B cell (primary cell): ENCODE measurements around the gene APOBEC3C. TPM values are rescaled to one million over a fixed set of nuclear protein-coding genes. Genes with fewer than 3 reads are reported as not detected.
"Not testable (repeated sequence)": the region's sequence is repeated elsewhere in the genome, so short reads cannot be mapped to it uniquely, and the experiment has no call there.

Source experiments
- ATAC-seq: fragments of 200-7000 bp; cut with Tn5 transposase; one replicate; pipeline ENCODE4 v1.10.0; 2021; ENCODE audit warnings: low read depth, mild to moderate bottlenecking, moderate number of reproducible peaks, moderate library complexity
- CTCF ChIA-PET: fragments of 350-600 bp; sonication (Branson Sonifier 250); formaldehyde crosslinking; loops from one replicate; lab custom pipeline; 2021; ENCODE audit warnings: antibody characterized with exemption, inconsistent platforms; lab: Charles Lee
- POLR2A ChIA-PET: fragments of 350-600 bp; sonication (Branson Sonifier 250); formaldehyde crosslinking; loops from one replicate; lab custom pipeline; 2021; ENCODE audit warnings: antibody characterized with exemption; lab: Charles Lee
- DNase-seq: peaks from one replicate; pipeline ENCODE4 v3.0.0; 2013
- H2AFZ ChIP-seq: 2 replicates; pipeline ENCODE4 v1.6.1; 2012; ENCODE audit warnings: mild to moderate bottlenecking, low read depth, low read length; ENCODE audit not compliant: insufficient read depth, poor library complexity, severe bottlenecking
- H3K27ac ChIP-seq, 2 donors: 1 replicate in 1 of 2; 2 replicates in 1 of 2; pipeline ENCODE4 v1.5.1; 2012 to 2013; ENCODE audit warnings: low read length in 2 of 2, mild to moderate bottlenecking in 2 of 2, moderate library complexity in 1 of 2
- H3K27me3 ChIP-seq, 4 experiments: fragments of 200-600 bp in 1 of 4; sonication (generic) in 1 of 4; replicated peaks in 1 of 4; 1 replicate in 2 of 4; 2 replicates in 2 of 4; pipeline versions ENCODE4 v1.6.1 to v1.7.0; 2013 to 2016; ENCODE audit warnings: low read length in 3 of 4, mild to moderate bottlenecking in 2 of 4, mixed read lengths in 1 of 4, moderate library complexity in 1 of 4; ENCODE audit not compliant: insufficient read depth in 4 of 4, control insufficient read depth in 3 of 4; ENCODE audit errors: control extremely low read depth in 1 of 4
- H3K36me3 ChIP-seq, 2 experiments: replicated peaks in 1 of 2; 1 replicate in 1 of 2; 2 replicates in 1 of 2; pipeline versions ENCODE4 v1.6.1 to v1.7.1; 2013; ENCODE audit warnings: low read length in 1 of 2; ENCODE audit not compliant: insufficient read depth in 2 of 2, control insufficient read depth in 1 of 2; ENCODE audit errors: control extremely low read depth in 1 of 2, extremely low read depth in 1 of 2
- H3K4me1 ChIP-seq, 2 donors: fragments of 200-600 bp in 1 of 2; sonication (generic) in 1 of 2; 1 replicate in 1 of 2; 2 replicates in 1 of 2; pipeline versions ENCODE4 v1.5.1 to v1.6.1; 2013 to 2017; ENCODE audit warnings: low read length in 2 of 2; ENCODE audit not compliant: control insufficient read depth in 2 of 2, insufficient read depth in 2 of 2
- H3K4me2 ChIP-seq: replicated peaks from 2 replicates; pipeline ENCODE3; 2012; ENCODE audit warnings: mild to moderate bottlenecking, low read depth, low read length; ENCODE audit not compliant: poor library complexity, severe bottlenecking
- H3K4me3 ChIP-seq, 5 experiments: fragments of 200-600 bp in 1 of 5; sonication (generic) in 1 of 5; 1 replicate in 3 of 5; 2 replicates in 2 of 5; pipeline versions ENCODE4 v1.5.1 to v1.7.0; 2011 to 2016; ENCODE audit warnings: low read length in 4 of 5, mild to moderate bottlenecking in 4 of 5, low read depth in 2 of 5, control low read depth in 1 of 5, moderate library complexity in 1 of 5; ENCODE audit not compliant: insufficient read depth in 1 of 5; ENCODE audit errors: control extremely low read depth in 1 of 5, extremely low read depth in 1 of 5
- H3K79me2 ChIP-seq: fragments of 200-600 bp; sonication (generic); one replicate; pipeline ENCODE4 v1.6.0; 2016; ENCODE audit warnings: low read length; ENCODE audit not compliant: control insufficient read depth, insufficient read depth
- H3K9ac ChIP-seq: fragments of 200-600 bp; sonication (generic); 2 replicates; pipeline ENCODE4 v1.6.1; 2017; ENCODE audit warnings: mild to moderate bottlenecking, low read length, moderate library complexity
- H3K9me3 ChIP-seq, 3 donors: one replicate each; pipeline versions ENCODE4 v1.6.1 to v1.7.1; 2013; ENCODE audit warnings: low read length in 2 of 3; ENCODE audit not compliant: control insufficient read depth in 2 of 3, insufficient read depth in 1 of 3; ENCODE audit errors: control extremely low read depth in 1 of 3
- H4K20me1 ChIP-seq: 2 replicates; pipeline ENCODE4 v1.6.0; 2012; ENCODE audit warnings: mild to moderate bottlenecking, low read length; ENCODE audit not compliant: insufficient read depth, control insufficient read depth, poor library complexity, severe bottlenecking
- H3K27ac Mint-ChIP-seq: one replicate; pipeline ENCODE4 v1.8.0; 2021; ENCODE audit warnings: mixed read lengths
- H3K27me3 Mint-ChIP-seq: one replicate; pipeline ENCODE4 v1.8.0; 2021; ENCODE audit warnings: mixed read lengths
- H3K4me1 Mint-ChIP-seq: one replicate; pipeline ENCODE4 v1.8.0; 2021; ENCODE audit warnings: mixed read lengths
- H3K4me3 Mint-ChIP-seq: one replicate; pipeline ENCODE4 v1.8.0; 2021; ENCODE audit warnings: mixed read lengths
- H3K9me3 Mint-ChIP-seq: one replicate; pipeline ENCODE4 v1.8.0; 2022; ENCODE audit warnings: mixed read lengths; ENCODE audit not compliant: insufficient read depth
- CTCF ChIP-seq: fragments of 200-600 bp; IDR thresholded peaks from one replicate; pipeline ENCODE4 v1.8.0; 2022; ENCODE audit warnings: antibody characterized with exemption, mild to moderate bottlenecking
- EZH2 ChIP-seq: IDR thresholded peaks from 2 replicates; pipeline ENCODE4 v1.6.1; 2012; ENCODE audit warnings: borderline replicate concordance, low read depth, mild to moderate bottlenecking, moderate library complexity, low read length; ENCODE audit not compliant: insufficient read depth, poor library complexity, severe bottlenecking
- WGBS: methylation state at CpG from one replicate; pipeline ENCODE4 v1.1.5; 2013; ENCODE audit warnings: missing lambda C conversion rate; ENCODE audit not compliant: insufficient coverage; 5-methylcytosine and 5-hydroxymethylcytosine counted together
- intact Hi-C: fragments of 100-400 bp; cut with micrococcal nuclease; formaldehyde crosslinking; loops from one replicate; pipeline ENCODE4 v1.10.0; 2022
- polyA plus RNA-seq: library from polyadenylated mRNA; depleted of rRNA; stranded (reverse); fragments of >200 nt; gene quantifications from 2 replicates; pipeline ENCODE4 v1.2.3, GENCODE V29; 2012
- total RNA-seq, 2 donors: library from RNA; stranded (reverse); fragments of 120-200 nt in 1 of 2; gene quantifications; 1 replicate in 1 of 2; 2 replicates in 1 of 2; pipeline versions ENCODE4 v1.2.3 to v1.2.4, GENCODE V29; 2013 to 2022

The APOBEC3C gene
- total and polyA plus RNA-seq, 2 donors (not counting 1 experiment from before 2014, with no cell fraction given), result 45.5 to 107 TPM

GRCh38 chr22:39030705-39031104, 16.6 kb downstream of the APOBEC3C start:
- ChIA-PET CTCF (interaction anchor here (0.6 kb wide), 1 partner anchor 11 kb away, joined by 3 read pairs; no protein-coding TSS in a partner anchor), POLR2A (no interaction called here)
- WGBS, result 98% methylated on average over 3 of the region's 14 CpGs
- no peaks in the 10 kb centered on the region for H3K9me3 Mint-ChIP-seq
- Histone ChIP-seq H3K27ac (no peak overlapping the region), H3K36me3 (peaks cover 0 to 8% of the 10 kb centered on the region in 2 experiments), H3K9ac (no peak overlapping the region), H2AFZ (no peak overlapping the region), H3K4me3 (no peak overlapping the region), H3K9me3 (no peaks in the 10 kb centered on the region), H3K79me2 (peaks cover 4% of the 10 kb centered on the region), H3K4me1 (peaks cover 0 to 5% of the 10 kb centered on the region in 2 donors), H4K20me1 (peaks cover 2% of the 10 kb centered on the region), H3K4me2 (no peak overlapping the region), H3K27me3 (no peaks in the 10 kb centered on the region)
- DNase-seq, result no peak
- H3K4me1 Mint-ChIP-seq, result peaks cover 9% of the 10 kb centered on the region
- H3K27ac Mint-ChIP-seq, result no peak overlapping the region
- TF ChIP-seq CTCF (no peak), EZH2 (no peak)
- ATAC-seq, result no peak
- no peak overlapping the region for H3K4me3 Mint-ChIP-seq
- H3K27me3 Mint-ChIP-seq, result no peaks in the 10 kb centered on the region
- intact Hi-C loops, result no loop called here

GRCh38 chr22:39031434-39032295, 17.6 kb downstream of the APOBEC3C start:
- H3K4me1 Mint-ChIP-seq, ATAC-seq, H3K9ac ChIP-seq, H3K27ac Mint-ChIP-seq, CTCF ChIA-PET, H3K79me2 ChIP-seq, H3K9me3 Mint-ChIP-seq, H3K4me3 Mint-ChIP-seq, H3K9me3 ChIP-seq, H3K4me3 ChIP-seq, DNase-seq, H3K27me3 Mint-ChIP-seq, H3K27me3 ChIP-seq, intact Hi-C loops, H4K20me1 ChIP-seq, H3K4me2 ChIP-seq, H3K36me3 ChIP-seq, H2AFZ ChIP-seq, H3K27ac ChIP-seq: not testable (repeated sequence)
- POLR2A ChIA-PET, result interaction anchor here (0.7 kb wide), 1 partner anchor 1912 kb away, joined by 4 read pairs; no protein-coding TSS in a partner anchor
- peaks cover 4 to 14% of the 10 kb centered on the region in 2 donors for H3K4me1 ChIP-seq
- WGBS, result 96% methylated on average over 13 of the region's 18 CpGs

- H4K20me1 ChIP-seq, CTCF ChIA-PET, H3K4me3 Mint-ChIP-seq, POLR2A ChIA-PET, H2AFZ ChIP-seq, H3K27ac ChIP-seq, ATAC-seq, H3K9me3 ChIP-seq, intact Hi-C loops, H3K9ac ChIP-seq, H3K9me3 Mint-ChIP-seq, H3K4me2 ChIP-seq, H3K27me3 ChIP-seq, H3K4me3 ChIP-seq, H3K36me3 ChIP-seq, H3K27me3 Mint-ChIP-seq, DNase-seq: not testable (repeated sequence)
- Histone ChIP-seq H3K79me2 (peaks cover 14% of the 10 kb centered on the region), H3K4me1 (peaks cover 13 to 32% of the 10 kb centered on the region in 2 donors)
- H3K4me1 Mint-ChIP-seq, result peaks cover 27% of the 10 kb centered on the region
- H3K27ac Mint-ChIP-seq, result peak overlapping the region; percentile 41
- 50% methylated on average over 1 of the region's 2 CpGs for WGBS
Observed at GRCh38 chr22:39037071-39037470, 23.0 kb downstream of the APOBEC3C start.
